Left lung (tissue), 10 donors: ENCODE measurements around the gene TOP2A. TPM values are rescaled to one million over a fixed set of nuclear protein-coding genes. Genes with fewer than 3 reads are reported as not detected.
A peak's percentile ranks its signal among the peaks of the same experiment; 100 is the strongest.

Experiments used
- ATAC-seq: fragments of 200-7000 bp; cut with Tn5 transposase; one replicate; pipeline ENCODE4 v1.9.1; 2020; ENCODE audit warnings: moderate library complexity
- DNase-seq, 4 donors: peaks; one replicate each; pipeline ENCODE4 v3.0.0-alpha.2; 2013 to 2020
- H3K27ac ChIP-seq, 2 donors: fragments of 200-600 bp; sonication (generic) in 1 of 2; one replicate each; pipeline versions ENCODE4 v1.5.0 to v1.8.0; 2020 to 2021
- H3K27me3 ChIP-seq, 2 donors: fragments of 200-600 bp; sonication (generic) in 1 of 2; one replicate each; pipeline versions ENCODE4 v1.5.0 to v1.8.0; 2020 to 2021
- H3K36me3 ChIP-seq, 2 donors: fragments of 200-600 bp; sonication (generic) in 1 of 2; one replicate each; pipeline versions ENCODE4 v1.5.0 to v1.8.0; 2020 to 2021
- H3K4me1 ChIP-seq, 2 donors: fragments of 200-600 bp; one replicate each; pipeline ENCODE4 v1.8.0; 2021
- H3K4me3 ChIP-seq, 2 donors: fragments of 200-600 bp; sonication (generic) in 1 of 2; one replicate each; pipeline versions ENCODE4 v1.5.0 to v1.8.0; 2020 to 2021; ENCODE audit warnings: mild to moderate bottlenecking in 1 of 2
- H3K9me3 ChIP-seq, 2 donors: fragments of 200-600 bp; sonication (generic) in 1 of 2; one replicate each; pipeline versions ENCODE4 v1.5.0 to v1.8.0; 2020 to 2021
- intact Hi-C, 2 donors: fragments of 100-400 bp; cut with DNase I; formaldehyde crosslinking; loops; one replicate each; pipeline versions ENCODE4 v1.11.2 to v1.14.2; 2022
- polyA plus RNA-seq, 6 donors: library from polyadenylated mRNA; unstranded; fragments of 120-200 nt; gene quantifications; one replicate each; pipeline ENCODE4 v1.2.1, GENCODE V29; 2013; ENCODE audit not compliant: insufficient read length in 6 of 6
- total RNA-seq, 2 donors: library from RNA; stranded (reverse); fragmentation: NEBNext Ultra II Directional; extraction: Animal tissue kit (Norgen Biotek cat#: 25700); gene quantifications; one replicate each; pipeline ENCODE4 v1.2.1, GENCODE V29; 2021
- TF ChIP-seq, protein P1 (sequence below), 2 donors: fragments of 200-600 bp; sonication (generic) in 1 of 2; IDR thresholded peaks; one replicate each; pipeline versions ENCODE4 v1.5.0 to v1.8.0; 2021; ENCODE audit warnings: antibody characterized with exemption in 2 of 2
- donor health status: DM: no; HTN: yes; CAD: no.
- donor health status: DM: no; HTN: no; CAD: no.

TOP2A gene
- total and polyA plus RNA-seq, 8 donors, result 18.1 to 314 (median 139) TPM

DNA sequence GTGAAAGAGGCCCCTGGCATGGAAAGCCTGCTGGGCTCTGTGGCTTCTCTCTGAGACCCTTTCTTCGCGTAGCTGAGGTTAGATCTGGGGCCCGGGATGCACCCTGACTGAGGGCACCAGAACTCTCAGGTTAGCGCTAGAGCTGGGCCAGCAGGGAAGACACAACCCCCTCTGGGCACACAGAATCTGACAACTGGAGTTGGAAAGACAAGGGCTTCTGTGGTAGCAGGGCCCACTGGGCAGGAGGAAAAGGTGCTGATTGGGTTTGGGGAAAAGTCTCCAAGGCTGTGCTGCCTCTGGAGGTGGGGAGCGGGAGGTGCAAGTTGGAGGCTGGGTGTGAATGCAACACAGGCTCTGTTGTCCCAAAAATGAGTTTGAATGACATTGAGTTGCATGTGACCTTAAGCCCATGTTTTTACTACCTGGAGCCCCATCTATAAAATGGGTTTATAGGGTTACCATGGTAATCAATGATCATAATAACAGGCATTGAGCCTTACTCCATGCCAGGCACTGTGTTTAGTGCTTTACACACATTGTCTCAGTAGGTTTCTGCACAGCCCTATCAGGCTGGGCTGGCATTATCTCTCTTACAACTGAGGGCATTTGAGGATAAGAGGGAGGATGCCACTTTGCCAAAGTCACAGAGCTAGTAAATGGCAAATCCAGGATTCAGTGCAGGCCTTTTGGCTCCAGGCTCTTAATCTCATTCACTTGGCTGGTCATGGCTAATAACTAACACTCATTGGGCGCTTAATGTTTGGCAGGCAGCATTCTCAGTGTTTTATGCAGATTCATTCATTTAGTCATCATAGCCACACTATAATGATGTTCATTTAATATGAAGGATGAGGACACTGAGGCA is 16.1 kb upstream of the TOP2A start:
- H3K4me3 ChIP-seq, result no peak overlapping the region
- no peaks in the 10 kb centered on the region for H3K27me3 ChIP-seq
- peaks cover 0 to 10% of the 10 kb centered on the region in 2 donors for H3K4me1 ChIP-seq
- intact Hi-C loops, result no loop called here
- ATAC-seq (peak; percentile 54), DNase-seq (peak in 1 of 4 donors; percentile 23)
- no peaks in the 10 kb centered on the region for H3K9me3 ChIP-seq
- H3K36me3 ChIP-seq, result no peaks in the 10 kb centered on the region
- TF ChIP-seq, protein P1, sequence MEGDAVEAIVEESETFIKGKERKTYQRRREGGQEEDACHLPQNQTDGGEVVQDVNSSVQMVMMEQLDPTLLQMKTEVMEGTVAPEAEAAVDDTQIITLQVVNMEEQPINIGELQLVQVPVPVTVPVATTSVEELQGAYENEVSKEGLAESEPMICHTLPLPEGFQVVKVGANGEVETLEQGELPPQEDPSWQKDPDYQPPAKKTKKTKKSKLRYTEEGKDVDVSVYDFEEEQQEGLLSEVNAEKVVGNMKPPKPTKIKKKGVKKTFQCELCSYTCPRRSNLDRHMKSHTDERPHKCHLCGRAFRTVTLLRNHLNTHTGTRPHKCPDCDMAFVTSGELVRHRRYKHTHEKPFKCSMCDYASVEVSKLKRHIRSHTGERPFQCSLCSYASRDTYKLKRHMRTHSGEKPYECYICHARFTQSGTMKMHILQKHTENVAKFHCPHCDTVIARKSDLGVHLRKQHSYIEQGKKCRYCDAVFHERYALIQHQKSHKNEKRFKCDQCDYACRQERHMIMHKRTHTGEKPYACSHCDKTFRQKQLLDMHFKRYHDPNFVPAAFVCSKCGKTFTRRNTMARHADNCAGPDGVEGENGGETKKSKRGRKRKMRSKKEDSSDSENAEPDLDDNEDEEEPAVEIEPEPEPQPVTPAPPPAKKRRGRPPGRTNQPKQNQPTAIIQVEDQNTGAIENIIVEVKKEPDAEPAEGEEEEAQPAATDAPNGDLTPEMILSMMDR (IDR thresholded peaks at IDR 0.05), result peak; percentile 29 to 41
- peak overlapping the region in 1 of 2 donors; percentile 70 for H3K27ac ChIP-seq

DNA sequence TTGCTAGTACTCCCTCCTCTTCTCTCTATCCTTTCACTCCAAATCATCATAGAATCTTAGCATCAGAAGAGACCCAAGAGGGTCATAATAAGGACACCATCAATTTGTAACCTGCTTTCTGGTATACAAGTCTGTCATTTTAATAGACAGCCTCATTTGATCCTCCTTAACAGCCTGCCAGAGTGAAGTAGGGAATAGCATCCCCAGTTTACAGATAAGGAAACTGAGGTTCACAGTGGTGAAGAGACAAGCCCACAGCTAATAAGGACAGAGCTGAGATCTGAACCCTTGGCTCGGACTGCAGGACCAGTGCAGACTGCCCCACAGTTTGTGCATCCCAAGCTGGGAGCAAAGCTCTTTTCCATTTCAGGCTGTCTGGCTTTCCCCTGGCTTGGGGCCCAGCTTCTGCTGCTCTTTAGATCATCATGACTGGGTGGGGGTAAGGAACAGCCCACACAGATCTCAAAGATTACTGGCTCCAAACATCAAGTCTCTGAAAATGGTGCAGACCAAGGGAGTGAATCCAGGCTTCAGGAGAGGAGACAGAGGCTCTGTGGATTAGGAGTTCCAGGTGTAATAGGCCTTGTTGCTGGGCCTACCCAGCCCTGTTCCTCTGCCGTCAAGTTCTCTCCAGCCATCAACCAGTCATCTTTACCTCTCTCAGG is 15.3 kb upstream of the TOP2A start:
- intact Hi-C loops, result no loop called here
- H3K27ac ChIP-seq, result peak overlapping the region in 1 of 2 donors; percentile 70
- peak; percentile 64 for ATAC-seq

DNA sequence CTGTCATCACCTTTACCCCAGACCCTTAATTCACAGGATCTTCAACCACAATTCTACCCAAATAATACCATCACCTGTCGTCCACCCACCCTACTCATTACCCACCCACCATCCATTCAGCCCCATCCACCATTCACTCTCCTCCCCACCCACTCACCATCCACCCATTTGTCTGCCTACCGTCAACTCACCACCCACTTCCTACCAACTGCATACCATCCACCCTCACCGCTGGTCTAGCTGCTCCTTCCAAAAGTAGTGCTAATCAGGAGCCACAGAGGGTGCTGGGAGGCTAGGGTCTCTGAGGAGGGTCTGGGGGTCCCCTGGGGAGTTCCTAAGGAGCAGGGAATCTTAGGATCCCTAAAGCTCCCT is 13.5 kb upstream of the TOP2A start:
- Histone ChIP-seq H3K4me3 (no peak overlapping the region), H3K9me3 (no peaks in the 10 kb centered on the region), H3K4me1 (no peaks in the 10 kb centered on the region), H3K36me3 (no peaks in the 10 kb centered on the region), H3K27me3 (no peaks in the 10 kb centered on the region), H3K27ac (no peak overlapping the region)
- ATAC-seq (no peak), DNase-seq (peak in 1 of 4 donors; percentile 4)
- intact Hi-C loops, result no loop called here
- TF ChIP-seq, protein P1 (IDR thresholded peaks at IDR 0.05), result no peak

More for the DNA sequence above, 15.3 kb upstream of the TOP2A start:
- no peaks in the 10 kb centered on the region for H3K36me3 ChIP-seq
- no peak overlapping the region for H3K4me3 ChIP-seq
- no peaks in the 10 kb centered on the region for H3K9me3 ChIP-seq
- H3K27me3 ChIP-seq, result no peaks in the 10 kb centered on the region
- peaks cover 0 to 10% of the 10 kb centered on the region in 2 donors for H3K4me1 ChIP-seq
- DNase-seq, result peak in 2 of 4 donors; percentile 58 to 61
- TF ChIP-seq, protein P1 (IDR thresholded peaks at IDR 0.05), result no peak

DNA sequence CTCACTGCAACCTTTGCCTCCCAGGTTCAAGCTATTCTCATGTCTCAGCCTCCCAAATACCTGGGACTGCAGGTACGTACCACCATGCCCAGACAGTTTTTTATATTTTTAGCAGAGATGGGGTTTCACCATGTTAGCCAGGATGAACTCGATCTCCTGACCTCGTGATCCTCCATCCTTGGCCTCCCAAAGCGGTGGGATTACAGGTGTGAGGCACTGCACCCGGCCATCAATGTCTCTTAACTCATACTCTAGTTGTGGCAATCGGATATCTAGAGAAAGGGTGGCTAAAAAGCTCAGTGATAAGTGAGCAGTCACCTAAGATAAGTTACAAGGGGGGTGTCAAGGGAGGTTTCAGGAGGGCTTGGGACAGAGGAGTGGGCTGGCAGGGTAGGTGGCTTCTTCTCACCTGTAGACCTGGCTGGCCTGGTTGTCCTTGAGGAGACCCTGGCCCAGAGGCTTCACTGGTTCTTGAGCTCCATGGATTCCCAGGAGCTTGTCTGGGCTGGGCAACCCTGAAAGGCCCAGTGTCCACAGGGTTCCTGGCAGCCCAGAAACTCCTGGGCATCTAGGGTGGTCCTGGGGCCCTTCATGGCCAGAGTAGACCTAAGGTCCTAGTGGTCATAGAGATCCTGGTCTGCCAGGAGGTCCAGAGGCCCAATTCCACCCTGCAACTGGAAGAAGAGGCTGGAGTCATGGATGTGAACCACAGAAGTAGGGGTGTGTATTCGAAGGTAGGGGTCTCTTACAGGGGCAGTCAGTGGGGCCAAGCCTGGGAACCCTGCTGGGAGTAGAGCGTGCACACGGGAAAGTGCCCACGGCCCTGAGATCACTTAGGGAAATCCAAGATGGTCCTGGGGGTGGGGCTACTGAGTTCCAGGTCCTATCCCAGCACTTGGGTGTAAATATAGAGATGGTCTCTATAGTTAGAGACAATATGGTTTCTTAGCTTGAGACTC is 12.9 kb upstream of the TOP2A start:
- no peak overlapping the region for H3K27ac ChIP-seq
- H3K9me3 ChIP-seq, result no peaks in the 10 kb centered on the region
- H3K4me1 ChIP-seq, result no peaks in the 10 kb centered on the region
- ATAC-seq, result no peak
- H3K27me3 ChIP-seq, result no peaks in the 10 kb centered on the region
- H3K36me3 ChIP-seq, result no peaks in the 10 kb centered on the region
- TF ChIP-seq, protein P1 (IDR thresholded peaks at IDR 0.05), result no peak
- H3K4me3 ChIP-seq, result no peak overlapping the region
- DNase-seq, result peak in 1 of 4 donors; percentile 9
- intact Hi-C loops, result no loop called here
